Trophoblast cell (in vitro differentiated cells and primary cell): Measurements from ENCODE around the gene MCU.
"Not testable (repeated sequence)": the region's sequence is repeated elsewhere in the genome, so short reads cannot be mapped to it uniquely, and the experiment has no call there.

Experiments used
- DNase-seq, 2 donors: peaks; one replicate each; pipeline ENCODE4 v3.0.0-alpha.2; 2016
- H2AFZ ChIP-seq: 2 replicates; pipeline ENCODE4 v1.6.1; 2013; ENCODE audit warnings: low read length, moderate library complexity, mild to moderate bottlenecking; ENCODE audit not compliant: insufficient read depth, poor library complexity
- H2AK5ac ChIP-seq: 2 replicates; pipeline ENCODE4 v1.6.1; 2013; ENCODE audit warnings: mild to moderate bottlenecking, low read length
- H2BK120ac ChIP-seq: 2 replicates; pipeline ENCODE4 v1.6.1; 2013; ENCODE audit warnings: low read length, mild to moderate bottlenecking, moderate library complexity; ENCODE audit not compliant: insufficient read depth, poor library complexity
- H2BK12ac ChIP-seq: 2 replicates; pipeline ENCODE4 v1.6.1; 2013; ENCODE audit warnings: mild to moderate bottlenecking, low read length, moderate library complexity
- H2BK5ac ChIP-seq: 2 replicates; pipeline ENCODE4 v1.6.1; 2013; ENCODE audit warnings: low read length, low read depth, moderate library complexity, mild to moderate bottlenecking; ENCODE audit not compliant: poor library complexity
- H3K14ac ChIP-seq: 2 replicates; pipeline ENCODE4 v1.6.1; 2013; ENCODE audit warnings: mild to moderate bottlenecking, low read length
- H3K18ac ChIP-seq: 2 replicates; pipeline ENCODE4 v1.6.1; 2013; ENCODE audit warnings: mild to moderate bottlenecking, low read length
- H3K23ac ChIP-seq: 2 replicates; pipeline ENCODE4 v1.6.1; 2013; ENCODE audit warnings: low read length
- H3K27ac ChIP-seq: 2 replicates; pipeline ENCODE4 v1.5.1; 2013; ENCODE audit warnings: low read depth, mild to moderate bottlenecking, inconsistent platforms, low read length, moderate library complexity
- H3K27me3 ChIP-seq: 2 replicates; pipeline ENCODE4 v1.6.1; 2013; ENCODE audit warnings: inconsistent platforms, mild to moderate bottlenecking, low read length, moderate library complexity; ENCODE audit not compliant: insufficient read depth
- H3K36me3 ChIP-seq, 2 experiments: 1 replicate in 1 of 2; 2 replicates in 1 of 2; pipeline ENCODE4 v1.6.1; 2013; ENCODE audit warnings: low read length in 2 of 2, mild to moderate bottlenecking in 2 of 2, moderate library complexity in 1 of 2; ENCODE audit not compliant: insufficient read depth in 2 of 2, control insufficient read depth in 1 of 2
- H3K4ac ChIP-seq: 2 replicates; pipeline ENCODE4 v1.6.1; 2013; ENCODE audit warnings: low read depth, mild to moderate bottlenecking, low read length, moderate library complexity
- H3K4me1 ChIP-seq, 2 experiments: 1 replicate in 1 of 2; 2 replicates in 1 of 2; pipeline ENCODE4 v1.6.1; 2013; ENCODE audit warnings: low read length in 2 of 2, mild to moderate bottlenecking in 2 of 2, moderate library complexity in 1 of 2; ENCODE audit not compliant: insufficient read depth in 2 of 2, control insufficient read depth in 1 of 2
- H3K4me2 ChIP-seq: 2 replicates; pipeline ENCODE4 v1.6.1; 2013; ENCODE audit warnings: inconsistent platforms, mild to moderate bottlenecking, low read length, moderate library complexity
- H3K4me3 ChIP-seq: 2 replicates; pipeline ENCODE4 v1.5.1; 2013; ENCODE audit warnings: mild to moderate bottlenecking, low read depth, low read length, inconsistent platforms
- H3K79me1 ChIP-seq: one replicate; pipeline ENCODE4 v1.6.1; 2013; ENCODE audit warnings: low read length
- H3K79me2 ChIP-seq: 2 replicates; pipeline ENCODE4 v1.6.1; 2013; ENCODE audit warnings: low read length, mild to moderate bottlenecking; ENCODE audit not compliant: control insufficient read depth, insufficient read depth, poor library complexity
- H3K9ac ChIP-seq: 2 replicates; pipeline ENCODE4 v1.6.1; 2013; ENCODE audit warnings: mild to moderate bottlenecking, low read length
- H3K9me3 ChIP-seq: 2 replicates; pipeline ENCODE4 v1.6.1; 2013; ENCODE audit warnings: low read depth, mild to moderate bottlenecking, control low read depth, inconsistent platforms, low read length; ENCODE audit not compliant: insufficient read depth
- H4K12ac ChIP-seq: 2 replicates; pipeline ENCODE4 v1.6.1; 2013; ENCODE audit warnings: low read depth, mild to moderate bottlenecking, low read length, moderate library complexity
- H4K8ac ChIP-seq: 2 replicates; pipeline ENCODE4 v1.6.1; 2013; ENCODE audit warnings: low read depth, mild to moderate bottlenecking, low read length, moderate library complexity
- H4K91ac ChIP-seq: one replicate; pipeline ENCODE4 v1.6.1; 2013; ENCODE audit warnings: low read depth, mild to moderate bottlenecking, low read length, moderate library complexity
- WGBS: extraction: QIAGEN DNeasy Blood & Tissue Kit; methylation state at CpG from one replicate; pipeline ENCODE4 v1.1.7; 2013; ENCODE audit warnings: missing lambda C conversion rate; ENCODE audit not compliant: insufficient read length, insufficient coverage; ENCODE audit errors: extremely low coverage; 5-methylcytosine and 5-hydroxymethylcytosine counted together

Gene MCU

GRCh38 chr10:72903941-72904446 lies 212.1 kb downstream of the MCU start:
- not testable (repeated sequence) for H3K79me2 ChIP-seq

GRCh38 chr10:72904806-72905205 lies 212.9 kb downstream of the MCU start:
- H3K36me3 ChIP-seq = no peaks in the 10 kb centered on the region
- no peak overlapping the region for H3K18ac ChIP-seq
- H4K12ac ChIP-seq = no peak overlapping the region
- no peaks in the 10 kb centered on the region for H3K9me3 ChIP-seq
- H3K9ac ChIP-seq = no peak overlapping the region
- no CpG with 5 or more reads among the region's 3 CpGs for WGBS
- no peak overlapping the region for H2BK120ac ChIP-seq
- H3K4me1 ChIP-seq = no peaks in the 10 kb centered on the region
- H3K27ac ChIP-seq = no peak overlapping the region
- no peaks in the 10 kb centered on the region for H3K79me1 ChIP-seq
- no peak overlapping the region for H2AK5ac ChIP-seq
- H4K91ac ChIP-seq = no peak overlapping the region
- no peak overlapping the region for H2BK5ac ChIP-seq
- H3K4me2 ChIP-seq = no peak overlapping the region
- no peak overlapping the region for H3K4me3 ChIP-seq
- H3K79me2 ChIP-seq = no peaks in the 10 kb centered on the region
- no peak overlapping the region for H2AFZ ChIP-seq
- peaks cover 3% of the 10 kb centered on the region for H3K27me3 ChIP-seq
- H4K8ac ChIP-seq = no peak overlapping the region
- no peak overlapping the region for H3K23ac ChIP-seq
- no peak overlapping the region for H2BK12ac ChIP-seq
- H3K4ac ChIP-seq = no peak overlapping the region
- H3K14ac ChIP-seq = no peak overlapping the region
- no peak for DNase-seq

More at GRCh38 chr10:72903941-72904446, 212.1 kb downstream of the MCU start:
- H3K27ac ChIP-seq, DNase-seq, H3K27me3 ChIP-seq, H4K91ac ChIP-seq, H2BK12ac ChIP-seq, H2BK120ac ChIP-seq, H3K4me1 ChIP-seq, H3K36me3 ChIP-seq, H3K14ac ChIP-seq, H4K12ac ChIP-seq, H3K4me3 ChIP-seq, H3K4ac ChIP-seq, H3K4me2 ChIP-seq, H2AK5ac ChIP-seq, H3K9me3 ChIP-seq, H2BK5ac ChIP-seq, H3K9ac ChIP-seq, H4K8ac ChIP-seq, H2AFZ ChIP-seq, H3K79me1 ChIP-seq, H3K23ac ChIP-seq, H3K18ac ChIP-seq: not testable (repeated sequence)
- no CpG with 5 or more reads among the region's 15 CpGs for WGBS

DNA sequence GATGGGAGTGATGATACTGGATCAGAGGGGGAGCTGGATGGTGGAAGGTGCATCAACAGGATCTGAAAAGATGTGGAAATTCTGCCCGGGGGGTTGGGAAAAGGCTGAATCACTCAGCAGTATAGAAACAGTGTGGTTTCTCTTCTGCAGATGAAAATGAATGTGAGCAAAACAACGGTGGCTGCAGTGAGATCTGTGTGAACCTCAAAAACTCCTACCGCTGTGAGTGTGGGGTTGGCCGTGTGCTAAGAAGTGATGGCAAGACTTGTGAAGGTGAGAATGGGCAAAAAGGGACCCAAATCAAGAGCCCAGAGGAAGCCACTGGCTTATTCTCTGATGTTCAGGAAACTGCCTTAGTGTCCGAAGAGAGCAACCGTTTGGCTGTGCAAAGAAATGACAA lies 214.5 kb downstream of the MCU start:
- Histone ChIP-seq H3K79me1 (no peaks in the 10 kb centered on the region), H3K4me1 (no peaks in the 10 kb centered on the region), H3K4ac (no peak overlapping the region), H3K4me3 (no peak overlapping the region), H3K79me2 (no peaks in the 10 kb centered on the region), H2BK5ac (no peak overlapping the region), H2BK120ac (no peak overlapping the region), H3K36me3 (no peaks in the 10 kb centered on the region), H3K27ac (no peak overlapping the region), H2AK5ac (no peak overlapping the region), H3K27me3 (no peaks in the 10 kb centered on the region), H3K9ac (no peak overlapping the region), H4K91ac (no peak overlapping the region), H3K14ac (no peak overlapping the region), H4K12ac (no peak overlapping the region), H3K4me2 (no peak overlapping the region), H3K18ac (no peak overlapping the region), H4K8ac (no peak overlapping the region), H2BK12ac (no peak overlapping the region), H3K9me3 (no peaks in the 10 kb centered on the region), H3K23ac (no peak overlapping the region), H2AFZ (no peak overlapping the region)
- WGBS = no CpG with 5 or more reads among the region's 6 CpGs
- no peak for DNase-seq

DNA sequence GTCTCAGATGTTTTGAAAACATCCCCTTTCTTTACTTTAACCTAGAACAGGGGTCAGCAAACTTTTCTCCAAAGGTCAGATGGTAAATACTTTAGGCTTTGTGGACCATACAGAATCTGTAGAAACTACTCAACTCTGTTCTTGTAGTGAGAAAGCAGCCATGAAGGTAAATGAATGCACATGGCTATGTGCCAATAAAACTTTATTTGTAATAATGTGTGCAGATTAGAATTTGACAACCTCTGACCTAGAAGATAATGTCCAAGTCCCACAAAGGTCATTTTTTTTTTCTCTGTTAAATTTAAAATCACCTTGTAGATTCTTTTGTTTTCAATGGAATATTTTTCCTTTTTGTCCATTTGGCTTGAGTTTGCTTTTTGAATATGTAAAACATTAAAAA lies 218.8 kb downstream of the MCU start:
- H3K9me3 ChIP-seq = no peaks in the 10 kb centered on the region

More for the DNA sequence above, 218.8 kb downstream of the MCU start:
- Histone ChIP-seq H3K4me1 (peaks cover 0 to 2% of the 10 kb centered on the region in 2 experiments), H2BK120ac (no peak overlapping the region), H2AFZ (no peak overlapping the region), H2AK5ac (no peak overlapping the region), H3K27me3 (no peaks in the 10 kb centered on the region), H4K8ac (no peak overlapping the region), H3K18ac (no peak overlapping the region), H2BK5ac (no peak overlapping the region), H4K12ac (no peak overlapping the region), H3K14ac (no peak overlapping the region), H3K27ac (no peak overlapping the region), H2BK12ac (no peak overlapping the region), H3K36me3 (no peaks in the 10 kb centered on the region), H3K9ac (no peak overlapping the region), H3K79me1 (no peaks in the 10 kb centered on the region), H3K23ac (no peak overlapping the region), H3K4me2 (no peak overlapping the region), H3K4ac (no peak overlapping the region), H4K91ac (no peak overlapping the region), H3K4me3 (no peak overlapping the region), H3K79me2 (no peaks in the 10 kb centered on the region)
- DNase-seq = no peak
